ENCODE measurements around the gene STAT4.

Gene STAT4

GRCh38 chr2:191061381-191061980 lies 89.3 kb downstream of the STAT4 start:
- peaks cover 57% of the 10 kb centered on the region for H3K4me1 Mint-ChIP-seq
- H3K9me3 Mint-ChIP-seq: peaks cover 2% of the 10 kb centered on the region
- ATAC-seq: peak; percentile 51
- peaks cover 73% of the 10 kb centered on the region for H3K36me3 Mint-ChIP-seq
- peak overlapping the region; percentile 44 for H3K4me3 Mint-ChIP-seq
- no peak for DNase-seq (ENCODE audit: low spot score in 2 of 2)
- H3K27ac Mint-ChIP-seq: peak overlapping the region; percentile 91

GRCh38 chr2:191059308-191059707 lies 91.5 kb downstream of the STAT4 start:
- H3K4me3 Mint-ChIP-seq: no peak overlapping the region
- H3K4me1 Mint-ChIP-seq: peaks cover 64% of the 10 kb centered on the region
- H3K36me3 Mint-ChIP-seq: peaks cover 73% of the 10 kb centered on the region
- no peak for DNase-seq (ENCODE audit: low spot score in 2 of 2)
- H3K27ac Mint-ChIP-seq: peak overlapping the region; percentile 0
- peaks cover 2% of the 10 kb centered on the region for H3K9me3 Mint-ChIP-seq
- peak; percentile 98 for ATAC-seq

- DNase-seq (ENCODE audit: low spot score in 2 of 2) (no peak), ATAC-seq (peak; percentile 75)
- Mint-ChIP-seq H3K4me1 (peaks cover 38% of the 10 kb centered on the region), H3K36me3 (peaks cover 51% of the 10 kb centered on the region), H3K4me3 (peak overlapping the region; percentile 15), H3K27ac (peak overlapping the region; percentile 8), H3K9me3 (no peaks in the 10 kb centered on the region)
These were observed 94.6 kb downstream of the STAT4 start for GRCh38 chr2:191056228-191056627.

GRCh38 chr2:191053256-191053655 lies 97.5 kb downstream of the STAT4 start:
- Mint-ChIP-seq H3K4me3 (no peak overlapping the region), H3K9me3 (no peaks in the 10 kb centered on the region), H3K27ac (no peak overlapping the region), H3K36me3 (peaks cover 31% of the 10 kb centered on the region), H3K4me1 (peaks cover 23% of the 10 kb centered on the region)
- DNase-seq (ENCODE audit: low spot score in 2 of 2) (no peak), ATAC-seq (no peak)

- ATAC-seq (peak; percentile 61), DNase-seq (ENCODE audit: low spot score in 2 of 2) (no peak)
- H3K36me3 Mint-ChIP-seq: peaks cover 27% of the 10 kb centered on the region
- H3K4me1 Mint-ChIP-seq: peaks cover 20% of the 10 kb centered on the region
- no peaks in the 10 kb centered on the region for H3K9me3 Mint-ChIP-seq
- H3K4me3 Mint-ChIP-seq: no peak overlapping the region
- H3K27ac Mint-ChIP-seq: no peak overlapping the region
These were observed 98.7 kb downstream of the STAT4 start for GRCh38 chr2:191051825-191052778.

- Mint-ChIP-seq H3K4me3 (no peak overlapping the region), H3K27ac (no peak overlapping the region), H3K9me3 (no peaks in the 10 kb centered on the region), H3K4me1 (peaks cover 13% of the 10 kb centered on the region), H3K36me3 (peaks cover 22% of the 10 kb centered on the region)
- DNase-seq (ENCODE audit: low spot score in 2 of 2) (no peak), ATAC-seq (peak; percentile 83)
These were observed 99.6 kb downstream of the STAT4 start for GRCh38 chr2:191051177-191051576.

- no peak overlapping the region for H3K4me3 Mint-ChIP-seq
- H3K4me1 Mint-ChIP-seq: peaks cover 7% of the 10 kb centered on the region
- no peaks in the 10 kb centered on the region for H3K9me3 Mint-ChIP-seq
- no peak for ATAC-seq
- H3K36me3 Mint-ChIP-seq: peaks cover 22% of the 10 kb centered on the region
- H3K27ac Mint-ChIP-seq: no peak overlapping the region
- DNase-seq (ENCODE audit: low spot score in 2 of 2): no peak
These were observed 100.2 kb downstream of the STAT4 start for GRCh38 chr2:191050640-191050987.

- ATAC-seq (peak; percentile 75), DNase-seq (ENCODE audit: low spot score in 2 of 2) (no peak)
- peaks cover 21% of the 10 kb centered on the region for H3K36me3 Mint-ChIP-seq
- no peak overlapping the region for H3K4me3 Mint-ChIP-seq
- H3K4me1 Mint-ChIP-seq: peaks cover 7% of the 10 kb centered on the region
- H3K9me3 Mint-ChIP-seq: no peaks in the 10 kb centered on the region
- H3K27ac Mint-ChIP-seq: peak overlapping the region; percentile 17
These were observed 100.8 kb downstream of the STAT4 start for GRCh38 chr2:191049728-191050639.

- ATAC-seq: no peak
- peaks cover 11% of the 10 kb centered on the region for H3K36me3 Mint-ChIP-seq
- no peaks in the 10 kb centered on the region for H3K9me3 Mint-ChIP-seq
- no peak overlapping the region for H3K27ac Mint-ChIP-seq
- no peak overlapping the region for H3K4me3 Mint-ChIP-seq
- DNase-seq (ENCODE audit: low spot score in 2 of 2): no peak
- H3K4me1 Mint-ChIP-seq: no peaks in the 10 kb centered on the region
These were observed 102.7 kb downstream of the STAT4 start for GRCh38 chr2:191048073-191048472.

GRCh38 chr2:191045141-191045540 lies 105.7 kb downstream of the STAT4 start:
- no peak overlapping the region for H3K4me3 Mint-ChIP-seq
- no peaks in the 10 kb centered on the region for H3K9me3 Mint-ChIP-seq
- no peak overlapping the region for H3K27ac Mint-ChIP-seq
- no peak for ATAC-seq
- peaks cover 8% of the 10 kb centered on the region for H3K4me1 Mint-ChIP-seq
- H3K36me3 Mint-ChIP-seq: peaks cover 29% of the 10 kb centered on the region
- no peak for DNase-seq (ENCODE audit: low spot score in 2 of 2)

GRCh38 chr2:191043438-191043837 lies 107.4 kb downstream of the STAT4 start:
- Mint-ChIP-seq H3K4me1 (peaks cover 18% of the 10 kb centered on the region), H3K27ac (no peak overlapping the region), H3K4me3 (no peak overlapping the region), H3K36me3 (peaks cover 44% of the 10 kb centered on the region), H3K9me3 (no peaks in the 10 kb centered on the region)
- no peak for ATAC-seq
- no peak for DNase-seq (ENCODE audit: low spot score in 2 of 2)

- H3K36me3 Mint-ChIP-seq: peaks cover 50% of the 10 kb centered on the region
- H3K4me3 Mint-ChIP-seq: no peak overlapping the region
- H3K4me1 Mint-ChIP-seq: peaks cover 36% of the 10 kb centered on the region
- peak; percentile 37 for ATAC-seq
- peak overlapping the region; percentile 18 for H3K27ac Mint-ChIP-seq
- H3K9me3 Mint-ChIP-seq: no peaks in the 10 kb centered on the region
- DNase-seq (ENCODE audit: low spot score in 2 of 2): no peak
These were observed 109.2 kb downstream of the STAT4 start for GRCh38 chr2:191041418-191042161.

GRCh38 chr2:191039616-191040015 lies 111.2 kb downstream of the STAT4 start:
- DNase-seq (ENCODE audit: low spot score in 2 of 2) (no peak), ATAC-seq (no peak)
- H3K9me3 Mint-ChIP-seq: no peaks in the 10 kb centered on the region
- peak overlapping the region; percentile 84 for H3K27ac Mint-ChIP-seq
- H3K4me1 Mint-ChIP-seq: peaks cover 43% of the 10 kb centered on the region
- peaks cover 68% of the 10 kb centered on the region for H3K36me3 Mint-ChIP-seq
- no peak overlapping the region for H3K4me3 Mint-ChIP-seq

- Mint-ChIP-seq H3K4me3 (peak overlapping the region; percentile 19), H3K4me1 (peaks cover 43% of the 10 kb centered on the region), H3K36me3 (peaks cover 77% of the 10 kb centered on the region), H3K9me3 (no peaks in the 10 kb centered on the region), H3K27ac (peak overlapping the region; percentile 84)
- no peak for DNase-seq (ENCODE audit: low spot score in 2 of 2)
- no peak for ATAC-seq
These were observed 112.1 kb downstream of the STAT4 start for GRCh38 chr2:191038741-191039140.

All from stimulated activated effector memory CD8-positive, alpha-beta T cell treated with anti-CD3 and anti-CD28 coated beads, Interleukin-12 subunit alpha, Interleukin-12 subunit beta, amount 100 ng/mL, for 72 hours (primary cell).